Measurements from ENCODE around the gene ACOT7. TPM values are rescaled to one million over a fixed set of nuclear protein-coding genes. Genes with fewer than 3 reads are reported as not detected.

Gene ACOT7
- polyA plus RNA-seq, 1 donor from 2014 or later, result 3.8 TPM

DNA sequence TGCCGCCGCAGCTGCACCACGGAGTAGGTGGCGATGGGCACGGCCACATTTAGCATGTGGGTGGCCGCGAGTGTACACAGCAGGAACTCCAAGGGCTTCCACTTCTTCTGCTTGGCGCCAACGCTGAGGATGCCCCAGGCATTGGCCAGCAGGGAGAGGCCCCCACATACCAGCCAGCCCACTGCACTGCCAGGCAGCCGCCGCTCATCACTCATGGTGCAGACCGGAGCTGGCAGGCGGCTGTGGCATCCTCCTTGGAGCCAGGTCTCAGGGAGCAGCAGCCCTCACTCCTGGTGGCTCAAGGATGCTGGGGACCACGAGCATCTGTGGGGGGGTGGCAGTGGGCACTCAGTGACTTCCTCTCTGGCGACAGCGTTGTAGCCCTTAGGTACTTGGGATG, 138.9 kb downstream of the ACOT7 start:
- Mint-ChIP-seq H3K27ac (no peak overlapping the region), H3K36me3 (no peaks in the 10 kb centered on the region), H3K4me3 (no peak overlapping the region), H3K9me3 (no peaks in the 10 kb centered on the region), H3K27me3 (peaks cover 23% of the 10 kb centered on the region), H3K4me1 (peaks cover 0 to 4% (median 0%) of the 10 kb centered on the region in 3 donors)

DNA sequence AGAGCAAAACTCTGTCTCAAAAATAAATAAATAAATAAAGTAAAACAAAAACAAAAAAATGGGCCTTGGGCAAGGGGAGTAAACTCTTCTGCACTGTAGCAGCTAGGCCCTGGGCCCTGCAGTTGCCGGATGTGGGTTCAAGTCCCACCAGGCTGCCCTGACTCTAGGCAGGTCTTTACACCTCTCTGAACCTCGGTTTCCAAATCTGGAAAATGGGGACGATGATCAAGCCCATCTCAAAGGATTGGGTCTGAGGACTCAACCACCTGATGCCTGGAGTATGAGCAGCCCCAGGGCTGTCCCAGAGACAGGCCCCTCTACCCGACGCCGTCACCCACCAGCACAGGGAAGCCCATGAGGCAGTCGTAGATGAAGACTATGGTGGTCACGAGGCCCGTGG, 140.2 kb downstream of the ACOT7 start:
- Mint-ChIP-seq H3K27ac (no peak overlapping the region), H3K9me3 (no peaks in the 10 kb centered on the region), H3K27me3 (peaks cover 17% of the 10 kb centered on the region), H3K4me3 (no peak overlapping the region), H3K4me1 (peaks cover 0 to 1% (median 0%) of the 10 kb centered on the region in 3 donors), H3K36me3 (no peaks in the 10 kb centered on the region)

DNA sequence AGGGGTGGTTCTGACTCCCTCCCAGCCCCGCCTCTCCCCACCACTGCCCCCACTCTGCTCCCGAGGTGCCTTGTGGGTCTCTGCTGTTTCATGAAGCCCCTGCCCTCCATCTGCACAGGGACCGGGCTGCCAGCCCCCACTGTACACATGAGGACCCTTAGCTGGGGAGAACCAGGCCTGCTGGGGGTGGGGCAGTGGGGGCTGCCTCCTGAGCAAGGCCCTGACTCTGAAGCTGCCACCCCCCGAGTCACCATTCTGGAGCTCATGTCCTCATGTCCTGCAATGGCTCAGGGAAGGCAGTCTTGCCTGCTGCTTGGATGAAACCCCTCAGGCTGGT, 141.2 kb downstream of the ACOT7 start:
- Mint-ChIP-seq H3K27ac (peak overlapping the region in 1 of 3 donors; percentile 77), H3K4me1 (peaks cover 0 to 1% (median 1%) of the 10 kb centered on the region in 3 donors), H3K4me3 (no peak overlapping the region), H3K36me3 (no peaks in the 10 kb centered on the region), H3K27me3 (peaks cover 22% of the 10 kb centered on the region), H3K9me3 (no peaks in the 10 kb centered on the region)

DNA sequence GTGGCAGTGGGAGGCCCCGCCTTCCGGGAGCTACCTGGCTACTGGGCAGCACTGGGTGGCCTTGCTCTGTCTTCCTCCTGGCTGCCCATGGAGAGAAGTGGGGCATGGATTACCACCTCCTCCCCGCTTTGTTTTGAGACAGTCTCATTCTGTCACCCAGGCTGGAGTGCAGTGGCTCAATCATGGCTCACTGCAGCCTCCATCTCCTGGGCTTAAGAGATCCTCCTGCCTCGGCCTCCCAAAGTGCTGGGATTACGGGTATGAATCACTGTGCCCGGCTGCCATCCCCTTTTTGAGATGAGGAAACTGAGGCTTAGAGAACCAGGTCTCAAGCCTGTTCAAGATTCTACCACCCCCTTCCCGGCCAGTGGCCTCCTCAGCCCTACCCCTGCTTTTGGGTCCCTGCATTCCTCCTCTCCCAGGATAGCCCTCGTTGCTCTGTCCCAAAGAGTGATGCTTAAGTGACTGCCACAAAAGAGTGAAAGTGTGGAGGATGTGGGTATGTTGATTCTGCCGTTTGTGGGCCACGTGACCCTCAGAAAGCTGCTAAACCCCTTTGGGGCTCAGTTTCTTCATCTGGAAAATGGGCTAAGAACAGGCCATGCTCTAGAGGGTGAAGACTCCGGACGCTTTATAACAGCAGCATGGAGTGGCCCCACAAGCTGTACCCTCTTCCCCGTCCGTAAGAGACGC, 141.7 kb downstream of the ACOT7 start:
- Mint-ChIP-seq H3K9me3 (no peaks in the 10 kb centered on the region), H3K36me3 (no peaks in the 10 kb centered on the region), H3K27me3 (peaks cover 25% of the 10 kb centered on the region), H3K27ac (peak overlapping the region in 1 of 3 donors; percentile 77), H3K4me3 (no peak overlapping the region), H3K4me1 (peaks cover 0 to 7% (median 1%) of the 10 kb centered on the region in 3 donors)

DNA sequence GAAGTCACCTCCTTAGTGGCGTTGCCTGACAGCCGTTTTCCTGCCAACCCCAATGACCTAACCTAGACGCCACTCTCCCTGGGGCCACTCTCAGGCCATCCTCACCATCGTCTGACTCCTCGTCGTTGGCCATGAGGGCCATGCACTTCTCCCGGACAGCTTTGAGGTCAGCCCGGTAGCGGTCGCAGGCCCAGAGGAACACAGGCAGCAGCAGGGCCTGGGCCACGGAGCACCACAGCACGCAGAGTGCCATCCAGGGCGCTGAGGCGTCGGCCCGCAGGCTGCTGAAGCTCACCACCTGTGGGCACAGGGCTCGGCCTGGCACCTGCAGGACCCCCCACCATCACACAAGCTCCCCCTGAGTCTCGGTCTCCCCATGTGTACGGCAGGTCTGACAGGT, 142.3 kb downstream of the ACOT7 start:
- H3K27me3 Mint-ChIP-seq, result peaks cover 29% of the 10 kb centered on the region
- no peak overlapping the region for H3K27ac Mint-ChIP-seq
- H3K9me3 Mint-ChIP-seq, result peaks cover 0 to 3% (median 0%) of the 10 kb centered on the region in 3 donors
- peaks cover 3 to 12% (median 5%) of the 10 kb centered on the region in 3 donors for H3K4me1 Mint-ChIP-seq
- no peak overlapping the region for H3K4me3 Mint-ChIP-seq
- no peaks in the 10 kb centered on the region for H3K36me3 Mint-ChIP-seq

DNA sequence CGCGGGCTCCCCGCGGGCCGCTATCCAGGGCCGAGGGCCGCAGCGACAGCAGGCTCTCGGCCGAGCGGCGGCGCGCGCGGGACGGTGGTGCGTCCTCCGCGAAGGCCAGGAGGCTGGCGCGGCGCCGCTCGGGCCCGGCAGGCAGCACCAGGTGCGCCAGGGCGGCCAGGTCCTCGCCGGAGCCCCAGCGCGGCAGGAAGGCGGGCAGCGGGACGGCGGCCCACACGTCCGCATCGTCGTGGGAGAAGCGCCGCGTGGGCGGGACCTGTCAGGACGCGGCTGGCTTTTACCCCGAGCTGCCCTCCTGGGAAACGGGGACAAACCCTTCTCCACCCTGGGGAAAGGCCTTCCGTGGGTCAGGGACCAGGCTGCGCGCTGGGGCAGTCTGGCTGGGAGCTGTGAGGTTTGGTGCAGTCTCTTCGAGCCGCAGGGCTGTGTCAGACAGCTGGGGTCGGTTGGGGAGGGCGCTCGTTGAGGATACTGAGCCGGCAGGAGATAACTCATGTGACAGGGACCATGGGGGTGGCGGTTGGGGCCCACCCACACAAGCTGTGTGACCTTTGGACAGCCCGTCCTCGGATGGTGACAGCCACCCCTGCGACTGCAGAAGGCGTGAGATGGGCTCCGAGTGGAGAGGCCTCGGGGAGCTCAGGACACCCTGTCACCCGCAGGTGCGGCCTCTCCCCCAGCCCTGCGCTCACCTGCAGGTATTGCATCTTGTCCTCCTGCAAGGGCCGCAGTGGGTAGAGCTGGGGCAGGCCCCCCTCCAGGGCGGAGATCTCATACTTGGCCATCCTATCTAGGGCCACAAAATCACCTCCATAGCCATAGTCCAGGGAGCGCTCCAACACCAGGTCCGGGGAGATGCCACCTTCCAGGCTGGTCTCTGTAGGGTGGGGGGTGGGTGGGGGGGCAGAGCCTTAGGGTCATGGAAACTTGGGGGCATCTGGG, 143.6 kb downstream of the ACOT7 start:
- H3K27ac Mint-ChIP-seq, result peak overlapping the region in 1 of 3 donors; percentile 53
- H3K36me3 Mint-ChIP-seq, result no peaks in the 10 kb centered on the region
- peaks cover 3 to 12% (median 5%) of the 10 kb centered on the region in 3 donors for H3K4me1 Mint-ChIP-seq
- H3K4me3 Mint-ChIP-seq, result peak overlapping the region in 1 of 4 donors; percentile 33
- H3K9me3 Mint-ChIP-seq, result peaks cover 0 to 3% (median 0%) of the 10 kb centered on the region in 3 donors
- peaks cover 30% of the 10 kb centered on the region for H3K27me3 Mint-ChIP-seq

DNA sequence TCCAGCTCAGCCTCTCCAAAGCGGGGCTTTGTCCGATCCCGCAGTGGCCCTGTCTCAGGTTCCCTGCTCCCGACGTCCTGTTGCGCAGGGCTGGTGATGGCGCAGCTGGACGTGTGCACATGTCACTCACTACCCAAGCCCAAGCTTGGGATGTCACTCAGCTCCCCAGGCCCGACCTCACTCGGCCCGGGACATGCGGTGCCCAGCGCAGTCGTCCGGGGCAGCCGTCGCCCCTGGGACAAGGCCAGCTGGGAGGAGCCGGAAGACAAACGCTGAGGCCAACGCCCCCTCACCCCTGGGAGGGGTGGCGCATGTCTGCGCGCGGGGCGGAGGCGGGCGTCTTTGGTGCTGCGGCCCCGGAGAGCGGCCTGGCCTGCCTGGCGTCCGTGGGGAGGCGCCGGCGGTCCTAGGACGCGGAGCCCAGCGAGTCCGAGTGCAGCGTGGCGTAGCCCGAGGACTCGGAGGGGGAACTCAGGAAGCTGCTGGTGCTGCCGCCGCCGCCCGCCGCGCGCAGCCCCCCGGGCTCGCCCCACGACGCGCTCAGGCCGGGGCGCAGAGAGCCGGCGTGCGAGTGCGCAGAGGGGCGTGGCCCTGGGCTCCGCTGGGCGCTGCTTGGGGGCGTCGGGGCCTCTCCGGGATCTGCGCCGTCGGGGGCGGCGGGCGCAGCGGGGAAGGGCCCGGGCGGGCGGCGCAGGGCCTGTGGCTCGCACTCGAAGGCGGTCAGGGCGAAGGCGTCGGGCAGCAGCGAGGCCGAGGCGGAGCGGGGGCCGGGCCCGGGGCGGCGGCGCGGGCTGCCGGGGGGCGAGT, 144.4 kb downstream of the ACOT7 start:
- H3K4me1 Mint-ChIP-seq, result peaks cover 3 to 12% (median 5%) of the 10 kb centered on the region in 3 donors
- H3K27ac Mint-ChIP-seq, result no peak overlapping the region
- H3K36me3 Mint-ChIP-seq, result no peaks in the 10 kb centered on the region
- H3K4me3 Mint-ChIP-seq, result no peak overlapping the region
- H3K9me3 Mint-ChIP-seq, result peaks cover 0 to 3% (median 0%) of the 10 kb centered on the region in 3 donors
- peaks cover 31% of the 10 kb centered on the region for H3K27me3 Mint-ChIP-seq

DNA sequence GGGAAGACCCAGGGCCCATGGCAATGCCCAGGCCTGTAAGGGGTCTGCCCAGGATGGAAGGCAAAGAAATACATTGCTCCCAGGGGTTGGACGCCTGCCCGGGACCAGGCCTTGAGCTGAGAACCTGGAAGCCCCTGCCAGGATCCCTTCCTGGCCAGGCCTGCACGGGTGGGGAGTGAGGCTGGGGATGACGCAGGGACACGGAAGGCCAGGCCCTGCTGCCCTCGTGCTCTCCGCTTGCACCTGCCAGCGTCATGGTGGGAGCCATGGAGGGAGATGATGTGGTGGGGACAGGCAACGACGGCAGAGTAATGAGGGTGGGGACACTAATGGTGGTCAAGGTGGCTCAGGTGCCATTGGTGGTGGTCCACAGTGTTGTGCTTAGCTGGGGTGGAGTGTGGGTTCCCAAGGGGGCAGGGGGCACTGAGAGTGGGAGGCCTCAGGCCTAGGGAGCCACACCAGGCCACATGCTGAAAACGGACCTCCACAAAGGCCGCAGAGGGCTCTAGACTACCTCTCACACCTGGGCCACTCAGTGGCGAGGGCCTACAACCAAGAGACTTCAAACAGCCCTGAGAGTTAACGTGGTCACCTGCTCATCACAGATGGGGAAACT, 145.3 kb downstream of the ACOT7 start:
- Mint-ChIP-seq H3K27ac (peak overlapping the region in 2 of 3 donors; percentile 53 to 58), H3K4me1 (peaks cover 3 to 12% (median 5%) of the 10 kb centered on the region in 3 donors), H3K9me3 (peaks cover 0 to 3% (median 0%) of the 10 kb centered on the region in 3 donors), H3K4me3 (no peak overlapping the region), H3K27me3 (peaks cover 30% of the 10 kb centered on the region), H3K36me3 (no peaks in the 10 kb centered on the region)

DNA sequence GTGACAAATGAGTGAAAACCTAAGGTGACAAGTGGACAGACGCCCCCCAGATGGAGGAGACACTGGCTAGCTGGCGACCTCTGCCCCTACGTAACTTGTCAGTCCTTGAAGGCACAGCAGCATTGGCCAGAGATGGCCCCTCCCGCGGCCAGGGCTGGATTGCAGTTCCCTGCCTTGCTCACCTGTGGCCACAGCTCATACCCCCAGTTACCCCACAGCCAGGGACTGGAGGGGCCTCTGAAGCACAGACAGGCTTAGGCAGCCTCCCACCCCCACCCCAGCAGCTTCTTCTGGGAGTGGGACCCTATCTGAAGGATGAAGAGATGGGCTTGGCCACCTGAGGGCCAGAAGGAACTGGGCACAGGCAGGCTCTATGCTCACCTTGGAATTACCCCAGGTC, 145.9 kb downstream of the ACOT7 start:
- no peaks in the 10 kb centered on the region for H3K36me3 Mint-ChIP-seq
- peaks cover 30% of the 10 kb centered on the region for H3K27me3 Mint-ChIP-seq
- H3K4me3 Mint-ChIP-seq, result peak overlapping the region in 1 of 4 donors; percentile 79
- peak overlapping the region in 2 of 3 donors; percentile 39 to 87 for H3K27ac Mint-ChIP-seq
- peaks cover 3 to 12% (median 5%) of the 10 kb centered on the region in 3 donors for H3K4me1 Mint-ChIP-seq
- H3K9me3 Mint-ChIP-seq, result peaks cover 0 to 3% (median 0%) of the 10 kb centered on the region in 3 donors

DNA sequence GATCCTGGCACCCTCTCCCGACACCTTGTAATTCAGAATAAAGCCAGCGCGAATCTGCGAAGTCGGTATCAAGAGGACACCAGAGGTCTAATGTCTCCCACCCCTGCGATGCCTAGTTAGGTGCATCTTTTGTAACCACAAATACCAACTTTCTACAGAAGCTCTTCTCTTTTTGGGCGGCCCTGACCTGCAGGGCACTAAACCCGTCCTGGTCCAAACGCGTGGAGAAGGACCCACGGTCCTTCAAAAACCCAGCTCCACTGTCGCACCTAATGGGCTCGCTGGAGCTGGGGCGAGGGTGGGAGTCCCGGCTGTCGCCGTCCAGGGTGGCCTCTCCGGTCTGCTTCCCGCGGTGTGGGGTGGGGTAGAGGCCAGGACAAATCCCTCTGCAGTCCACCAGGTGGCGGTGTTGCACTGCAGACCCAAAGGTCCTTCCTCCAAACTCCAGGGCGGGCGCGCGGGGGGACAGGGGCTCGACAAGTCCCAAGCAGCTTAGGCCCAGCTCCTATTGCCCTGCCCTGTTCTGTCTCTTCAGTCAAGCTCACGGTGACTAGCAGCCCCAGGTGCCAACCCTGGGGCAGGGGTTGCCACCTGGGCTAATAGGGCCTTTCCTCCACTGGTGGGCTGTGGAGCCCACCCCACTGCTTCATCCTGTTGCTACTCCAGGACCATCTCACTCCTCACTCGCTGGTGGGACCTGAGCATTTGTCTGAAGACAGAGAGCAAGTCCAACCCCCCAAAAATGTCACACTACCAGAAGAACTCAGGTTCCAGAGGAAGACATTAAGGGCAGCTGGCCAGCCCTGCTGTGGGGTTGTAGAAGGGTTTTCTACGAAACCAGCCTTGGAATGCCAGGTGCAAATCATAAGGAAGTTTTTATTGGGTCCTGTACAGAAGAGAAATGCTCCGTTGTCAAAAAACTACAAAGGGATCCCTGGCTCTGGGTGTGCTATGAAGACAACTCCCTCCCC, 146.8 kb downstream of the ACOT7 start:
- Mint-ChIP-seq H3K27me3 (peaks cover 31% of the 10 kb centered on the region), H3K27ac (peak overlapping the region in 2 of 3 donors; percentile 43 to 87), H3K36me3 (no peaks in the 10 kb centered on the region), H3K4me3 (peak overlapping the region in 3 of 4 donors; percentile 74 to 79 (median 76)), H3K9me3 (peaks cover 0 to 3% (median 0%) of the 10 kb centered on the region in 3 donors), H3K4me1 (peaks cover 3 to 12% (median 5%) of the 10 kb centered on the region in 3 donors)

DNA sequence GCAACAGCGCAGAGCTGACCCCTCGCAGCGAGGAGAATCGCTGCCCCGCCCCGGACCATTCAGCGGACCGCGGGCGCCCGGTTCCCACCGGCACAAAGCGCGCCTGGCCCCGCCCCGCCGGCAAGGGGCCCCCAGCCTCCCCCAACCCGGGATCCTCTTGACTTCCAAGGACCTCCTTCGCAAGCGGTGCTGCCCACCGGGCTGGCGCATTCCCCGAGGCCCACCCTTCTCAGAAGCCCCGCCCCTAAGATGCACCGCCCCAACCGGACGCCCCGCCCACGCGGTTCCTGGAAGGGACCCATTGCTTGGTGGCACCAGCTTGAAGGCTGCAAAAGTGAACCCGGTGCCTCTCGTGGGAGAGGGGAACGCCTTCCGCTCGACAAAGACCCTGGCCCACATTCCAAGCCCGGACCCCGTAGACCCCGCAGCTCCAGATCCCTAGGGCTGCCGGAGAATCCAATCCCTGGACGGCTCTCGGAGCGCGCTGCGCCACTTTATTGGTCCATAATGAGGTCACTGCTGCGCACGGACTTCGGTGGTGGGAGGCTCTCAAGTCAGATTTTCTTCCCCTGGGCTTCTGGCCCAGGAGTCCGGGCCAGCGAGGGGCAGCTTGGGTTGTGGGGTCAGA, 147.6 kb downstream of the ACOT7 start:
- Mint-ChIP-seq H3K9me3 (peaks cover 0 to 3% (median 0%) of the 10 kb centered on the region in 3 donors), H3K27me3 (peaks cover 36% of the 10 kb centered on the region), H3K36me3 (peaks cover 2% of the 10 kb centered on the region), H3K4me3 (peak overlapping the region in 2 of 4 donors; percentile 76 to 79), H3K4me1 (peaks cover 7 to 12% (median 9%) of the 10 kb centered on the region in 3 donors), H3K27ac (peak overlapping the region in 2 of 3 donors; percentile 43 to 87)

DNA sequence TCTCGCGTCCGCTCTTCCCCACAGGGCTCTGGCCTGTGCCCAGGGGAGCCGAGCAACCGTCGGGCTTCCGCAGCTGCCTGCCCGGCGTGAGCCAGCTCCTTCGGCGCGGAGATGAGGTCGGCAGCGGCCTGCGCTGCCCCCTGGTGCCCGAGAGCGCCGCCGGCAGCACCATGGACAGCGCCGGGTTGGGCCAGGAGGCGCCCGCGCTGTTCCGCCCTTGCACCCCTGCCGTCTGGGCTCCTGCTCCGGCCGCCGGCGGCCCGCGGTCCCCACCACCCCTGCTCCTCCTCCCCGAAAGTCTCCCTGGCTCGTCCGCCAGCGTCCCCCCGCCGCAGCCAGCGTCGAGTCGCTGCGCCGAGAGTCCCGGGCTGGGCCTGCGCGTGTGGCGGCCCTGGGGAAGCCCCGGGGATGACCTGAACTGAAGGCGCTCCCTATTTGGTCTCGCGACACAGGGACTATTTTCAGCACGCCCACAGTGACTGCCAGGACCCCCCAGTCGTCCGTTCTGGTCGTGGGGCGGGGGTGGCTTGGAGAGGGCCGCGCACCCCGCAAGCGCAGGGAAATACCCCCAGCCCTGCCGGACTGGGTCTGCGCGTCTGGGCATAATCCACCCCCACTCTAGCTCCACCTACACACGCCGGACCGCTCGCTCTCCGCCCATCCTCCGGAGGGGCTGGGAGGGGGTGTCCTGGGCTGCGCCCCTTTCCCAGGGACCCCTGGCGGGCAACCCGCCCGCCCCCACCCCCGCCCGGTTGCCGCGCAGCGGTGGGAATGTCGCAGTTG, 148.3 kb downstream of the ACOT7 start:
- peaks cover 2% of the 10 kb centered on the region for H3K36me3 Mint-ChIP-seq
- no peak overlapping the region for H3K4me3 Mint-ChIP-seq
- H3K4me1 Mint-ChIP-seq, result peaks cover 7 to 12% (median 9%) of the 10 kb centered on the region in 3 donors
- H3K27ac Mint-ChIP-seq, result no peak overlapping the region
- H3K9me3 Mint-ChIP-seq, result peaks cover 0 to 3% (median 0%) of the 10 kb centered on the region in 3 donors
- H3K27me3 Mint-ChIP-seq, result peaks cover 35% of the 10 kb centered on the region

Data from IgD-negative memory B cell (primary cell).